Vein endothelial cell (primary cell): ENCODE results near the gene SCAMP1. TPM values are rescaled to one million over a fixed set of nuclear protein-coding genes. Genes with fewer than 3 reads are reported as not detected.

Experiments
- small RNA-seq: library from RNA; depleted of rRNA; stranded (forward); fragments of <200 nt; gene quantifications from one replicate; pipeline ENCODE3, GENCODE V24; 2012
- total RNA-seq: library from RNA; depleted of rRNA; stranded (reverse); fragments of >200 nt; gene quantifications from 2 replicates; pipeline ENCODE4 v1.2.3, GENCODE V29; 2012

The SCAMP1 gene, protein sequence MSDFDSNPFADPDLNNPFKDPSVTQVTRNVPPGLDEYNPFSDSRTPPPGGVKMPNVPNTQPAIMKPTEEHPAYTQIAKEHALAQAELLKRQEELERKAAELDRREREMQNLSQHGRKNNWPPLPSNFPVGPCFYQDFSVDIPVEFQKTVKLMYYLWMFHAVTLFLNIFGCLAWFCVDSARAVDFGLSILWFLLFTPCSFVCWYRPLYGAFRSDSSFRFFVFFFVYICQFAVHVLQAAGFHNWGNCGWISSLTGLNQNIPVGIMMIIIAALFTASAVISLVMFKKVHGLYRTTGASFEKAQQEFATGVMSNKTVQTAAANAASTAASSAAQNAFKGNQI
- 45.1 and 45.9 TPM in 2 replicates for total RNA-seq

DNA sequence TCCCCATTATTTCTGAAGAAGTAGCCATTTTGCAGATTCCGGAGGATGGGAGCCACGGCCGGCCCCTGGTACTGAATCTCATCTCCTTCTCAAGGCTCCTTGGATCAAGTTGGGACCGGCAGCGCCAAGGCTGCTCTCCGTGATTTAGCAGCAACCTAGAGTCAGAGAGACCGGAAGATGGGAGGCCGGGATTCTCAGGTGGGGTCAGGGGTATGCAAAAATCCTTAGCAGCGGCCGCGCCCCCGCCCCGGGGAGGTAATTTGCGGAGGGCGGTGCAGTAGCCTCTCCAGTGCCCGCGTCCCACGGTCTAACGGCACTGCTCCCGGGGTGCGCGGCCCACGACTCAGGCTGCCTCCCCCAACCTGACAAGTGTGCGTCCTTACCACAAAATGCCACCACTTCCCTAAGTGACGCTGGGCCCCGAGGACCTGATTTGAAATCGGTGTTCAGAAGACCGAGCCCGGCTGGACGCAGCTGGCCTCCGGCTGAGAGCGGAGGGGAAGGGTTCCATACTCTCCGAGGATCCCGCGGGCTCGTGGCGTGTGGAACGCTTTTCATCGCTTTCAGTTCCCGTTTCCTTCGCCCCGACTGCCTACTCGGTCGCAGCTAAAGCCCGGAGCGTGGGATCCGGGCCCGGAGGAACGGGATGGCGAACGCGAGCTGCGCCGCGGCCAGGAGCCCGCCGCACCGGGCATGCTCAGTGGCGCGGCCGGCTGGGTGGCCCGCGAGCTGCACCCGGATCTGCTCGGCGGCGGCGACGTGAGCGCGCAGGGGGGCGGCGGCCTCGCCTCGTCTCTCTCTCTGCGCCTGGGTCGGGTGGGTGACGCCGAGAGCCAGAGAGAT, at the start of gene SCAMP1:
SCAMP1 (plus strand) TSS at position 787 of the 843 bp plus-strand sequence; CDS start at position 842, 55 bp downstream.

Small RNA genes within 50 kb of the gene (small RNA-seq; reads per million reads assigned to genes)
- gene RF00019 (not detected), gene RNU6-183P (not detected)

Other genes with a start within 250 kb of the SCAMP1 start
- 53.4 and 59.8 TPM in 2 replicates for gene AP3B1, start 65.9 kb upstream of the SCAMP1 start, total RNA-seq